PC-9 (cell line): ENCODE measurements around the gene NOB1.

ENCODE experiments used
- EZH2 ChIP-seq: fragments of 200-600 bp; sonication (generic); IDR thresholded peaks from 2 replicates; pipeline ENCODE4 v1.8.0; 2017; ENCODE audit warnings: antibody characterized with exemption, low read depth
- TF ChIP-seq, protein P1 (sequence below): fragments of 200-600 bp; sonication (generic); conservative IDR thresholded peaks from 2 replicates; pipeline ENCODE4 v1.6.1; 2017; ENCODE audit warnings: mixed run types, antibody characterized with exemption, mild to moderate bottlenecking, moderate library complexity

DNA sequence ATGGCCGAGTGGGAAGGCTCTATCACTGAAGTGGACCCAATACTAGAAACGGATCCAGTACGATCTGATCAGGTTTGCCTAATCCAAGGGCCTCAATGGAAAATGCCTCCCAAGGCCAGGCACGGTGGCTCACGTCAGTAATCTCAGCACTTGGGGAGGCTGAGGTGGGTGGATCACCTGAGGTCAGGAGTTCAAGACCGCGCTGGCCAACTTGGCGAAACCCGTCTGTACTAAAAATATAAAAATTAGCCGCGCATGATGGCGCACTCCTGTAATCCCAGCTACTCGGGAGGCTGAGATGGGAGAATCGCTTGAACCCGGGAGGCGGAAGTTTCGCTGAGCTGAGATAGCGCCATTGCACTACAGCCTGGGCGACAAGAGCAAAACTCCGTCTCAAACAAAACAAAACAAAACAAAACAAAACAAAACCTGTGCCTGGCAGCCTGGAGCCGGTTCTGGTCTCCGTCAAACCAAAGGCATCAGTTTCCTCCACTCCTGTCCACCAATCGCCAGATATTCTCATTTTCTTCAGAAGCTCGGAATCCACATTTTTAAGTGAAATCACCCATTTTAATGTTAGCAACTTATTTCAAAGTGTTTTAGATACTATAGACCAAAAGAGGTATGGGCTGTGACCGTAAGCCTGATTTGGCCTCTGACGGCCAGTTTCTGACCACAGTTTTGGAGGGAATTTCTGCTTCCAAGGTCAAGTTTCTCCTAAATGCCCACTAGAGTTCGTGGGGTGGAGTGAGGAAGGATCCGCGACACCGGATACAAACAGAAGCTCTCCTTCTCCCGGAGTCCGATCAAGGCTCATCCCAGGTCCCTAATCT, 29.0 kb downstream of the NOB1 start:
- TF ChIP-seq, protein P1, sequence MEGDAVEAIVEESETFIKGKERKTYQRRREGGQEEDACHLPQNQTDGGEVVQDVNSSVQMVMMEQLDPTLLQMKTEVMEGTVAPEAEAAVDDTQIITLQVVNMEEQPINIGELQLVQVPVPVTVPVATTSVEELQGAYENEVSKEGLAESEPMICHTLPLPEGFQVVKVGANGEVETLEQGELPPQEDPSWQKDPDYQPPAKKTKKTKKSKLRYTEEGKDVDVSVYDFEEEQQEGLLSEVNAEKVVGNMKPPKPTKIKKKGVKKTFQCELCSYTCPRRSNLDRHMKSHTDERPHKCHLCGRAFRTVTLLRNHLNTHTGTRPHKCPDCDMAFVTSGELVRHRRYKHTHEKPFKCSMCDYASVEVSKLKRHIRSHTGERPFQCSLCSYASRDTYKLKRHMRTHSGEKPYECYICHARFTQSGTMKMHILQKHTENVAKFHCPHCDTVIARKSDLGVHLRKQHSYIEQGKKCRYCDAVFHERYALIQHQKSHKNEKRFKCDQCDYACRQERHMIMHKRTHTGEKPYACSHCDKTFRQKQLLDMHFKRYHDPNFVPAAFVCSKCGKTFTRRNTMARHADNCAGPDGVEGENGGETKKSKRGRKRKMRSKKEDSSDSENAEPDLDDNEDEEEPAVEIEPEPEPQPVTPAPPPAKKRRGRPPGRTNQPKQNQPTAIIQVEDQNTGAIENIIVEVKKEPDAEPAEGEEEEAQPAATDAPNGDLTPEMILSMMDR, result no peak
- no peak for TF ChIP-seq EZH2
